CD4-positive, alpha-beta T cell treated with Interleukin-15 for 4 hours (primary cell): ENCODE measurements around the gene UBXN2A.

ENCODE experiments used
- DNase-seq: peaks from one replicate; pipeline ENCODE4 v3.0.0-alpha.2; 2020; ENCODE audit warnings: low spot score

Gene UBXN2A

DNA sequence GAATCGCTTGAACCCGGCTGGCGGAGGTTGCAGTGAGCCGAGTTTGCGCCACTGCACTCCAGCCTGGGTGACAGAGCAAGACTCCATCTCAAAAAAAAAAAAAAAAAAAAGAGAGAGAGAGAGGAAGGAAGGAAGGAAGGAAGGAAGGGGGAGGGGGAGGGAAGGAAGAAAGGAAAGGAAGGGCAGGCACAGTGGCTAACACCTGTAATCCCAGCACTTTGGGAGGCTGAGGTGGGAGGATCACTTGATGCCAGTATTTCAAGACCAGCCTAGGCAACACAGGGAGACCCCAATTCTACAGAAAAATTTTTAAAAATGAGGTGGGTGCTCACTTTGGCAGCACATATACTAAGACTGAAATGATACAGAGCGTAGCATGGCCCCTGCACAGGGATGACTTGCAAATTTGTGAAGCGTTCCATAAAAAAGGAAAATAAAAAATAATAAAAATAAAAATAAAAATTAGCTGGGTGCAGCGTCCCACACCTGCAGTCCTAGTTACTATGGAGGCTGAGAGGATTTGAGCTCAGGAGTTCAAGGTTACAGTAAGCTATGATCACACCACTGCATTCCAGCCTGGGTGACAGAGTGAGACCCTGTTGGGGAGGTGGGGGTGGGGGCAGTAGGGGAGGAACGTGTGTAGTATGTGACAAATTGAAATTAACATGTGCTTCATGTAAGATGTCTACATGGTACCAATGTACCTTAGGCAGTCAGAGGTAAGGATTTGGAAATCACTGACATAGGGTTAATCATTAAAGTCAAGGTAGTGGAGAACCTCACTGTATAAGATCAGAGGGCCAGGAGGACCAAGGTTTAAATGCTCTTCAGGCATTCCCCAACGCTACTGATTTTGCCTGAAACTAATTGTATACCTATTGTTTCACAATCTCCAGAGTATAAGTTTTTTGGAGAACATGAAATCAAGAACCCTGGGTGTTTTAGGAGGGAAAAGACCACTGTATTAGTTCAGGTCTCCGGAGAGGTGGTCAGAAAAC is 105.5 kb downstream of the UBXN2A start:
- DNase-seq = no peak

GRCh38 chr2:24046599-24046929 is 106.3 kb downstream of the UBXN2A start:
- no peak for DNase-seq

DNA sequence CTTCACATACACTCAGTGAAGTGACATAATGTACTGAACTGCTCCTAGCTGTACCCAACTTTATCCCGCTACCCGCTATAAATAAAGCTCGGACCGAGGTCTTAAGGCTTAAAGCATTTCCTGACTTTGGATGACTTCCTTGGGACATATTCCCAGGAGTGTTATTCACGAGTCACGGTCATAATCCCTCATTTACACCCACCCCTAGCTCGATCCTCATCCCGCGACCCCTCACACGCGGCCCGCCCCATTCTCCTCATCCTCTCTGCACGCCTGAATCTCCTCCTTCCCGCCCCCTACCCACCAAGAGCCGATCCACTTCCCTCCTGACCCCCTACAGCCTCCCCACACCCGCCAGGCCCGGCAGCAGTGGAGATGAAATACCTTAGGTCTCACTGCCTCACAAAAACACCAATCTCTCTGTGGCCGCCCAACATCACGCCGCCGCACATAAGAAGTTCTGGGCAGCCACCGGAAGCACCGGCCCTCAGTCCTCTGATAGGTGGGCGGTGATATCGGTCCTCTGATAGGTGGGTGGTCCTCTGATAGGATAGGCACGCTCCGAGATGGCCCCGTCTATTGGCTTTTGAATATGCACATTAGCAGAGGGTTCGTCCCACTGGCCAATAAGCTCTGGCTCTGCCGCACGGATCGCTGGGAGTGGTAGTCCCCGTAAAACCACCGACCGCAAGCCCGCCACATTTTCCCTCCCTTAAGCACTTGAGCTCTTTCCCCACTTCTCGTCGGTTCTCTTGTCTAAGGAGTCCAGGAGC is 106.9 kb downstream of the UBXN2A start, which contains the start of gene WDCP:
Gene WDCP, minus strand, starts transcription at position 462 of the 773 bp plus-strand sequence. CDS start 7,897 bp downstream, outside the sequence.
- peak; percentile 95 for DNase-seq

DNA sequence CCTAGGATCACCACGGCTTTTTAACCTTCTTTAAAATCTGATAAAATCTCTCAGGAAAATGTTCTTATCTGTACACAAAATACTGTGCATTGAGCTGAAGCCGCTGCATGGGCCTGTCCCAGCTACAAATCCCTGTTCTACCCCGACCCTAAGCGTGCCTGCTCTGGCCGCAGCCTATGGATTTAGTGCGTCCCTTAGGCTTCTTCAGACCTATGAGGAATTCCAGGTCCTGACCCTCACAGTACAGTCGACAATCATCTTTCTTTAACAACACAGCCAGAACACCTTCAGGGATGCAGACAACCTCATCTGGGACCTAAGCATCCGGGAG is 107.4 kb downstream of the UBXN2A start:
- DNase-seq = no peak

- DNase-seq = no peak
Measured at GRCh38 chr2:24048769-24049484, 108.7 kb downstream of the UBXN2A start.

GRCh38 chr2:24049485-24050021 is 109.3 kb downstream of the UBXN2A start, which contains the start of gene FKBP1B:
TSS of gene FKBP1B (plus strand) at chr2:24049741. CDS start at chr2:24049850, 109 bp downstream.
- DNase-seq = peak; percentile 46

DNA sequence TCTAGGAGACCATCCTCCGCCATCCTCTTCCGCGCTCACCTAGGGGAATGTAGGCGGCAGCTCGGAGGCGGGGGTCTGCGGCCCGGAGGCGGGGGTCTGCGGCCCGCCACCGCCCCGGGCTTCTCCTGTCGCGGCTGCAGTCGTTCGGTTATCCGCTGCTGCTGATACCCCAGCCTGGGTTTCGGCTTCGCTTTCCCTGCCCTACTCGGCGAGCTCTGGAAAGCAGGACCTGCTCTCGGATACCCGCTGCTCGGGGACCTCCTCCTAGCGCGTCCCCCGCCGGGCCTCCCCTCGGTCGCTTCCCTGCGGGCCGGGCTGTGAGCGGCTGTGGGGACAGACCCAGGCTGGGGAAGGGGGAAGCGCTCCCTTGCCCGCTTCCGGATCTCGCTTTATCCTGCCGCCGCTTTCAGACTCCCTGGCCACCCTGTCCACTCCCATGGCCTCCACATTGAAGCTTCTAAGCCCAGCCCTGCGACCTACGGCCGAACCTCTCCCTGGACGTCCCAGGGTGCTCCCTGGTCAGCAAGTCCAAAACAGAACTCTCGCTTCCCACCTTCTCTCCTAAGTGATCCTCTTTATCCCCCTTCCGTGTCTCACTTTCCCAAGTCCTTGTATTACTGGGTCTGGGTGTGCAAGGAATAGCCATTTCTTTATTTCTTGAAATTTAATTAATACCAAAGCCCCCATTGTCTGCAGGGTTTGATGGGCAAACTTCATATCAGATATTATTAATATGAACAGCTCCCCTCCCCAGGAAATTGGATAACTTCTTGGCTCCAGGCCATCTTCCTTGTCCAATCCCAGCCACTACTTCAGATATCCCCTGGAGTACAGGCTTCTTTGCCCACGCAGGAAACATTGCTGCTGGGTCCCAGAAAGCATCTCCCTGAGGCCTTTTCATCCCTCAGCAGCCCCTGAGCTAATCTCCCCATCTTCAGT is 110.0 kb downstream of the UBXN2A start:
- no peak for DNase-seq

GRCh38 chr2:24051833-24052232 is 111.6 kb downstream of the UBXN2A start:
- DNase-seq = no peak

GRCh38 chr2:24052951-24053350 is 112.7 kb downstream of the UBXN2A start:
- no peak for DNase-seq
